Mesendoderm (in vitro differentiated cells): ENCODE data around the gene LCOR. TPM values are rescaled to one million over a fixed set of nuclear protein-coding genes. Genes with fewer than 3 reads are reported as not detected.

Source experiments
- DNase-seq: peaks from one replicate; pipeline ENCODE4 v3.0.0; 2013
- H2AK5ac ChIP-seq: 2 replicates; pipeline ENCODE4 v1.6.1; 2013; ENCODE audit warnings: low read length, inconsistent platforms
- H2BK120ac ChIP-seq: 2 replicates; pipeline ENCODE4 v1.6.1; 2013; ENCODE audit warnings: low read depth, mild to moderate bottlenecking, low read length, moderate library complexity, mixed read lengths
- H2BK15ac ChIP-seq: replicated peaks from 2 replicates; pipeline ENCODE4 v1.6.1; 2013; ENCODE audit warnings: low read depth, mild to moderate bottlenecking, moderate library complexity
- H2BK5ac ChIP-seq: 2 replicates; pipeline ENCODE4 v1.6.1; 2013; ENCODE audit warnings: low read length, inconsistent platforms
- H3K18ac ChIP-seq: 2 replicates; pipeline ENCODE4 v1.6.1; 2013; ENCODE audit warnings: mild to moderate bottlenecking, low read length, mixed read lengths
- H3K23ac ChIP-seq: one replicate; pipeline ENCODE4 v1.6.1; 2013; ENCODE audit warnings: low read length
- H3K27ac ChIP-seq: 2 replicates; pipeline ENCODE4 v1.5.1; 2013; ENCODE audit warnings: low read depth, mild to moderate bottlenecking, inconsistent platforms, low read length, moderate library complexity
- H3K27me3 ChIP-seq: 2 replicates; pipeline ENCODE4 v1.6.1; 2013; ENCODE audit warnings: low read length, control low read depth, mild to moderate bottlenecking, inconsistent platforms; ENCODE audit not compliant: insufficient read depth, poor library complexity
- H3K36me3 ChIP-seq: 2 replicates; pipeline ENCODE4 v1.6.1; 2013; ENCODE audit warnings: low read length, inconsistent platforms; ENCODE audit not compliant: control insufficient read depth, insufficient read depth
- H3K4ac ChIP-seq: one replicate; pipeline ENCODE4 v1.6.1; 2013; ENCODE audit warnings: low read depth, mild to moderate bottlenecking, low read length, moderate library complexity
- H3K4me1 ChIP-seq: 2 replicates; pipeline ENCODE4 v1.6.1; 2013; ENCODE audit warnings: low read depth, low read length, inconsistent platforms; ENCODE audit not compliant: control insufficient read depth
- H3K4me2 ChIP-seq: 2 replicates; pipeline ENCODE4 v1.6.1; 2013; ENCODE audit warnings: low read length
- H3K4me3 ChIP-seq: 2 replicates; pipeline ENCODE4 v1.5.1; 2013; ENCODE audit warnings: mild to moderate bottlenecking, low read length
- H3K56ac ChIP-seq: one replicate; pipeline ENCODE4 v1.6.1; 2013; ENCODE audit warnings: low read length
- H3K79me1 ChIP-seq: 2 replicates; pipeline ENCODE4 v1.6.1; 2013; ENCODE audit warnings: low read length, inconsistent platforms
- H3K79me2 ChIP-seq: 2 replicates; pipeline ENCODE4 v1.6.1; 2013; ENCODE audit warnings: mild to moderate bottlenecking, low read length; ENCODE audit not compliant: control insufficient read depth, insufficient read depth
- H3K9ac ChIP-seq: 2 replicates; pipeline ENCODE4 v1.6.1; 2013; ENCODE audit warnings: low read length, inconsistent platforms
- H4K5ac ChIP-seq: one replicate; pipeline ENCODE4 v1.6.1; 2013; ENCODE audit warnings: low read length
- H4K8ac ChIP-seq: one replicate; pipeline ENCODE4 v1.6.1; 2013; ENCODE audit warnings: low read depth, mild to moderate bottlenecking, control low read depth, low read length, moderate library complexity
- WGBS: extraction: QIAGEN DNeasy Blood & Tissue Kit; methylation state at CpG from one replicate; pipeline ENCODE4 v1.1.7; 2013; ENCODE audit warnings: low lambda C conversion rate, missing lambda C conversion rate; ENCODE audit not compliant: insufficient coverage; ENCODE audit errors: extremely low coverage; 5-methylcytosine and 5-hydroxymethylcytosine counted together
- polyA plus RNA-seq, 2 experiments: library from polyadenylated mRNA; stranded (reverse); fragments of 200-250 nt; gene quantifications; one replicate each; pipeline ENCODE4 v1.2.3, GENCODE V29; 2013

The LCOR gene
- polyA plus RNA-seq (2013, experiment 1 of 2), result 8.5 TPM
- 8.0 TPM for polyA plus RNA-seq (2013, experiment 2 of 2)

DNA sequence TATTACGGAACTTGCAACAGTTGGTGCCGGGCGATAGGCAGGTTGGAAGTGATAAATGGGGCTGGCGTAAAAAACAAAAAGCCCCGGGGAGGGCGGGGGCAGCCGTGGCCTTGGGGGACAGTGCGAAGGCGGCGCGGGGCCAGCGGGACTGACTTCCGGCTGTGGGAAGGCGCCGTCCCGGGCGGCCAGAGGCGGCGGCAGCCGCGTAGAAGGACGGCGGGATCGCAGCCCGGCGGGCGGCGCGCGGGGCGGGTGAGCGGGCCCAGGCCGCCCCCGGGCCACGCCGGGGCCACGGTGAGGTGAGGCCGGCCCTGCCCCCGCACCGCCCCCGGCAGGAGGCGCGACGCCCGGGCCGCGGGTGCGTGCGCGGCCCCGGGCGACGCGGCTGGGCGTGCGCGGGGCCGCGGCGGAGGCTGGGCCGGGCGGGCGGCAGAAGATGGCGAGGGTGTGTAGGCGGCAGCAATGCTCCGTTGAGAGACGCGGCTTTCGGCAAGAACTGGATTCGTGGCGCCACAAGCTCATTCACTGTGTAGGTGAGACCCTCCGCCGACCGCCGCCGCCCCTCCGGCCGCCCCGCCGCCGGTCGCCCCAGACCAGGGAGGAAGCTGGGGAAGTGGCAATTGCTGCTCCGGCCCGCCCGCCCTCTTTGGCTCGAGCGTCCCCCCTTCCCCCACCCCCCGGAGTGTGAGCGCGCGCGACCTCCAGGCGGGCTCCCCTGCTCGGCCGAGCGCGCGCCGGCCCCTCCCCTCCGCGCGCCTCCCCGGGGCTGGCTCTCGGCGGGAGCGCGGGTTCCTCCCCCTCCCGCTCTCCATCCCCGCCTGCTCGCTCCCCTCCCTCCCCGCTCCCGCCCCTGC lies at the start of gene LCOR:
Gene LCOR, plus strand, starts transcription at position 432 of the 854 bp plus-strand sequence. CDS start 116,760 bp downstream, outside the sequence.
- Histone ChIP-seq H2BK5ac (peak within 1 kb of the TSS; percentile 81), H2AK5ac (no peak within 1 kb of the TSS), H2BK120ac (peak within 1 kb of the TSS; percentile 73), H2BK15ac (no peak within 1 kb of the TSS), H3K23ac (no peak within 1 kb of the TSS), H3K27ac (peak within 1 kb of the TSS; percentile 99), H3K36me3 (no peaks in the 10 kb centered on the region), H3K4me3 (peak within 1 kb of the TSS; percentile 60), H3K4me1 (no peaks in the 10 kb centered on the region), H3K4me2 (peak within 1 kb of the TSS; percentile 64), H3K4ac (peak within 1 kb of the TSS; percentile 88), H4K8ac (peak within 1 kb of the TSS; percentile 84), H3K56ac (peak within 1 kb of the TSS; percentile 95), H3K79me2 (peaks cover 24% of the 10 kb centered on the region), H4K5ac (no peak within 1 kb of the TSS), H3K27me3 (no peaks in the 10 kb centered on the region), H3K18ac (peak within 1 kb of the TSS; percentile 99), H3K79me1 (no peaks in the 10 kb centered on the region), H3K9ac (peak within 1 kb of the TSS; percentile 81)
- no CpG with 5 or more reads among the region's 112 CpGs for WGBS
- DNase-seq, result peak; percentile 95

DNA sequence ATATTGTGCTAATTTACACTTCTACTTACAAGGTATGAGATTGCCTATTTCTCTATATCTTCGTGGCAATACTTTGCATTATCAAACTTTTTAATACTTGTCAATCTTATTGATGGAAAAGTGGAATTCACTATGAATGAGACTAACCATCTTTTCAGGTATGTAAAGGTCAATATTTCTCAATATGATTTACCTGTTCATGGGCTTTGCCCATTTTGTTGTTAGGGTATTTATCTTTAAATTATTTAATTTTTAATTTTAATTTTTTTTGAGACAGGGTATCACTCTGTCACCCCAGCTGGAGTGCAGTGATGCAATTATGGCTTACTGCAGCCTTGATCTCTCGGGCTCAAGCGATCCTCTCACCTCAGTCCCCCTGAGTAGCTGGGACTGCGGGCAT lies 47.8 kb upstream of the LCOR start:
- Histone ChIP-seq H3K79me2 (no peaks in the 10 kb centered on the region), H3K4ac (no peak overlapping the region), H3K56ac (no peak overlapping the region), H2BK5ac (no peak overlapping the region), H3K4me3 (no peak overlapping the region), H3K79me1 (no peaks in the 10 kb centered on the region), H3K27me3 (no peaks in the 10 kb centered on the region), H3K23ac (no peak overlapping the region), H4K8ac (no peak overlapping the region), H3K36me3 (no peaks in the 10 kb centered on the region), H3K27ac (no peak overlapping the region), H3K4me2 (no peak overlapping the region), H4K5ac (no peak overlapping the region), H2AK5ac (no peak overlapping the region), H3K18ac (no peak overlapping the region), H3K9ac (no peak overlapping the region), H2BK120ac (no peak overlapping the region), H3K4me1 (no peaks in the 10 kb centered on the region), H2BK15ac (no peak overlapping the region)
- DNase-seq, result no peak
- WGBS, result no CpG with 5 or more reads among the region's 4 CpGs

DNA sequence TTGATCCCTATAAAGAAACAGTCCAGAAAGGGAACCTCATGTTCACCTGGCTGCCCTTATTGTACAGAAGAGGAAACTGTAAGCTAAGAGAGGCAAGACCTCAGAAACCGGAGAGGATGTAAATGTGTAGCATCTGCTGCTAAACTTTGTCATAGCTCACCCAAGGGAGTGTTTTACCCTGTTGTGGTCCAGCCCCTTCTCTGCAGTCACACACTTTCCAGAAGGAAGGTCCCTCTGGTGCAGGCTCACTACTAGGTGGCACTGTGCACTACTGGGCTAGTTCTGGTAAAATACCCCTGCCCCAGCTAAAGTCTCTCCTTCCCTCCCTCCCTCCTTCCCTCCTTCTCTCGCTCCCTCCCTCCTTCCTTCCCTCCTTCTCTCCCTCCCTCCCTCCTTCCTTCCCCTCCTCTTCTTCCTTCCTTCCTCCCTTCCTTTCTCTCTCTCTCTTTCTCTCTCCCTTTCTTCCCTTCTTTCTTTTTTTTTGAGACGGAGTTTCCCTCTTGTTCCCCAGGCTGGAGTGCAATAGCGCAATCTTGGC lies 42.5 kb upstream of the LCOR start:
- H3K4ac ChIP-seq, result no peak overlapping the region
- WGBS, result no CpG with 5 or more reads among the region's 4 CpGs
- no peak overlapping the region for H4K8ac ChIP-seq
- H3K18ac ChIP-seq, result no peak overlapping the region
- DNase-seq, result peak; percentile 55
- no peak overlapping the region for H3K27ac ChIP-seq
- H3K4me1 ChIP-seq, result no peaks in the 10 kb centered on the region
- H3K79me1 ChIP-seq, result no peaks in the 10 kb centered on the region
- H3K36me3 ChIP-seq, result no peaks in the 10 kb centered on the region
- no peak overlapping the region for H2AK5ac ChIP-seq
- no peak overlapping the region for H3K56ac ChIP-seq
- H3K4me2 ChIP-seq, result no peak overlapping the region
- H3K4me3 ChIP-seq, result no peak overlapping the region
- H4K5ac ChIP-seq, result no peak overlapping the region
- no peak overlapping the region for H2BK120ac ChIP-seq
- no peak overlapping the region for H3K23ac ChIP-seq
- no peak overlapping the region for H3K9ac ChIP-seq
- no peaks in the 10 kb centered on the region for H3K79me2 ChIP-seq
- no peak overlapping the region for H2BK5ac ChIP-seq
- H2BK15ac ChIP-seq, result no peak overlapping the region
- H3K27me3 ChIP-seq, result no peaks in the 10 kb centered on the region

DNA sequence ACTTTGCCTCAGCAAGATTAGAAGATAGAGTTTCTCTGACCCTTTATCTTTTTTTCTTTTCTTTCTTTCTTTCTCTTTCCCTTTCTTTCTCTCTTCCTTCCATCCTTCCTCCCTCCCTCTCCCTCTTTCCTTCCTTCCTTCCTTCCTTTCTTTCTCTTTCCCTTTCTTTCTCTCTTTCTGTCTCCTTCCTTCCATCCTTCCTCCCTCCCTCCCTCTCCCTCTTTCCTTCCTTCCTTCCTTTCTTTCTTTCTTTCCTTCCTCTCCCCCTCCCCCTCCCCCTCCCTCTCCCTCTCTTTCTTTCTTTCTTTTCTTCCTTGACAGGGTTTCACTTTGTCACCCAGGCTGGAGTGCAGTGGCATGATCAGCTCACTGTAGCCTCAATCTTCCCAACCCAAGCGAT lies 40.2 kb upstream of the LCOR start:
- Histone ChIP-seq H3K18ac (no peak overlapping the region), H4K5ac (no peak overlapping the region), H3K27me3 (no peaks in the 10 kb centered on the region), H3K4me3 (no peak overlapping the region), H3K4me1 (no peaks in the 10 kb centered on the region), H4K8ac (no peak overlapping the region), H3K4ac (no peak overlapping the region), H3K79me2 (no peaks in the 10 kb centered on the region), H3K56ac (no peak overlapping the region), H2AK5ac (no peak overlapping the region), H2BK5ac (no peak overlapping the region), H3K27ac (no peak overlapping the region), H2BK120ac (no peak overlapping the region), H3K79me1 (no peaks in the 10 kb centered on the region), H3K23ac (no peak overlapping the region), H3K36me3 (no peaks in the 10 kb centered on the region), H2BK15ac (no peak overlapping the region), H3K9ac (no peak overlapping the region), H3K4me2 (no peak overlapping the region)
- WGBS, result no CpG with 5 or more reads among the region's 1 CpG
- DNase-seq, result no peak

DNA sequence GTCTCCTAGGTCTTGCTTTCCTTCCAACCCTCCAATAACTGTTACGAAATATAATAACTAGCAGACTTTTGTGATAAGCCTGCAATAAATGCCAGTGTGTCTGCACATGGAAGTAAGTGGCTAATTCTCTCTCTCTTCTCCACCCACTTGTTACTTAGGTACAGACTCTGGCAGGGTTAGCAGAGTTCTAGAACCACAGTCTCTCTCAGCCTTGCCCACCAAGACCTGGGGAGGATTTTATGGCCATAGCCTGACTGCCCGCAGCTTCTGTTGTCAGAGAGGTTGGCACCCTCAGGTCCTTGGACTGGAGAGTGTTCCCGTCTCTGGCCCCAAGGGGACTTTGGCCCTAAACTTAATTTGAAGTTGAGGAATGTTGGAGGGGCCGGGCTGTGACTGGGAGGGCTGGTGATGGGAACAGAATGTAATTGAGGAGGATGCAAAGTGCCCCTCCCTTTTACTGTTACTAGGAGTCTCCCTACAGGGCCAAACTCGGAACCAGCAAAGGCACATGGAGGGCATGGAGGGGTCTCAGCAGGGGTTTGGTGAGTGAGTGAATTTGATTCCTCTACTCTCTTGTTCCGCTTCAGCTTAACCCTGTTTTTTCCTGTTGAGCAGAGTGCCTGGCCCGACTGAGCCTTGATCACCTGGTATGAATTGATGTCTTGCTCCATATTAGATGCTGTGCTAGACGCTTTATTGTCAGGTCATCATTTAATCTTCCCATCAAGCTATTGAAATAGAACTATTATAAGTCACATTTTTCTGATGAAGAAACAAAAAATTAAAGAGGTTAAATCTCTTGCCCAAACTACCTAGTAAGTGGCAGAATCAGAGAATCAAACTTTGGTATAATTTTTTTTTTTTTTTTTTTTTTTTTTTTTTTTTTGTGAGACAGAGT lies 37.0 kb upstream of the LCOR start:
- no peak overlapping the region for H2AK5ac ChIP-seq
- no peak overlapping the region for H2BK5ac ChIP-seq
- H3K23ac ChIP-seq, result no peak overlapping the region
- no peak overlapping the region for H3K4ac ChIP-seq
- H3K79me1 ChIP-seq, result no peaks in the 10 kb centered on the region
- no peaks in the 10 kb centered on the region for H3K36me3 ChIP-seq
- H3K4me2 ChIP-seq, result no peak overlapping the region
- no peaks in the 10 kb centered on the region for H3K79me2 ChIP-seq
- no peak overlapping the region for H3K18ac ChIP-seq
- H3K4me3 ChIP-seq, result no peak overlapping the region
- H4K8ac ChIP-seq, result no peak overlapping the region
- no peak overlapping the region for H4K5ac ChIP-seq
- no peaks in the 10 kb centered on the region for H3K27me3 ChIP-seq
- no peak overlapping the region for H3K56ac ChIP-seq
- no CpG with 5 or more reads among the region's 8 CpGs for WGBS
- H3K9ac ChIP-seq, result no peak overlapping the region
- no peaks in the 10 kb centered on the region for H3K4me1 ChIP-seq
- DNase-seq, result no peak
- H2BK15ac ChIP-seq, result no peak overlapping the region
- no peak overlapping the region for H2BK120ac ChIP-seq
- no peak overlapping the region for H3K27ac ChIP-seq
